NK-92 (cell line): ENCODE results near the gene CMIP.

Experiments used
- DNase-seq: peaks from one replicate; lab custom pipeline; 2025; ENCODE audit not compliant: unreplicated experiment; lab: John Stamatoyannopoulos, UW

Gene CMIP

GRCh38 chr16:81547194-81547938 is 102.8 kb downstream of the CMIP start:
- no peak for DNase-seq

GRCh38 chr16:81547939-81548216 is 103.3 kb downstream of the CMIP start:
- no peak for DNase-seq

GRCh38 chr16:81548551-81548875 is 103.9 kb downstream of the CMIP start:
- no peak for DNase-seq

- DNase-seq: no peak
Measured at GRCh38 chr16:81548876-81549546, 104.4 kb downstream of the CMIP start.

- DNase-seq: no peak
Measured at GRCh38 chr16:81549547-81550431, 105.2 kb downstream of the CMIP start.

GRCh38 chr16:81550432-81550808 is 105.8 kb downstream of the CMIP start:
- no peak for DNase-seq

GRCh38 chr16:81551151-81551808 is 106.7 kb downstream of the CMIP start:
- no peak for DNase-seq

GRCh38 chr16:81551821-81552304 is 107.3 kb downstream of the CMIP start:
- DNase-seq: no peak

GRCh38 chr16:81552743-81553079 is 108.1 kb downstream of the CMIP start:
- DNase-seq: no peak

GRCh38 chr16:81553080-81553813 is 108.6 kb downstream of the CMIP start:
- no peak for DNase-seq

GRCh38 chr16:81553814-81554675 is 109.4 kb downstream of the CMIP start:
- DNase-seq: no peak

GRCh38 chr16:81554979-81555378 is 110.4 kb downstream of the CMIP start:
- DNase-seq: no peak

GRCh38 chr16:81555660-81556059 is 111.1 kb downstream of the CMIP start:
- no peak for DNase-seq

GRCh38 chr16:81556715-81557284 is 112.2 kb downstream of the CMIP start:
- DNase-seq: no peak

- DNase-seq: no peak
Measured at GRCh38 chr16:81558077-81558443, 113.5 kb downstream of the CMIP start.

GRCh38 chr16:81558444-81559175 is 114.0 kb downstream of the CMIP start:
- DNase-seq: no peak

- DNase-seq: no peak
Measured at GRCh38 chr16:81560979-81561657, 116.5 kb downstream of the CMIP start.

GRCh38 chr16:81562174-81562849 is 117.7 kb downstream of the CMIP start:
- no peak for DNase-seq
